ENCODE data around the gene SPC25.
"Not testable (repeated sequence)": the region's sequence is repeated elsewhere in the genome, so short reads cannot be mapped to it uniquely, and the experiment has no call there.

SPC25 gene

GRCh38 chr2:168901003-168901402 lies 10.8 kb upstream of the SPC25 start, which contains the start of gene G6PC2:
Gene G6PC2, plus strand, starts transcription at chr2:168901291. Its CDS starts 41 bp downstream, at chr2:168901332.
- peak in 1 of 2 experiments; percentile 20 for DNase-seq

- DNase-seq, result no peak
Observed at GRCh38 chr2:168897449-168897848, 7.2 kb upstream of the SPC25 start.

- no peak for DNase-seq
Observed at GRCh38 chr2:168896783-168897182, 6.6 kb upstream of the SPC25 start.

GRCh38 chr2:168895771-168896170 lies 5.5 kb upstream of the SPC25 start:
- peak; percentile 67 to 74 for DNase-seq

GRCh38 chr2:168894720-168895119 lies 4.5 kb upstream of the SPC25 start:
- DNase-seq, result peak in 1 of 2 experiments; percentile 11

GRCh38 chr2:168894101-168894500 lies 3.9 kb upstream of the SPC25 start:
- no peak for DNase-seq

GRCh38 chr2:168892327-168892726 lies 2.1 kb upstream of the SPC25 start:
- DNase-seq, result no peak

GRCh38 chr2:168889635-168890005 lies 610 bp downstream of the SPC25 start:
- DNase-seq, result no peak

GRCh38 chr2:168884975-168885374 lies 5.3 kb downstream of the SPC25 start:
- DNase-seq, result no peak

GRCh38 chr2:168882163-168882562 lies 8.1 kb downstream of the SPC25 start:
- DNase-seq, result not testable (repeated sequence)

- DNase-seq, result peak; percentile 16 to 45
Observed at GRCh38 chr2:168874368-168875054, 15.7 kb downstream of the SPC25 start.

- DNase-seq, result not testable (repeated sequence)
Observed at GRCh38 chr2:168870824-168871223, 19.4 kb downstream of the SPC25 start.

GRCh38 chr2:168870369-168870768 lies 19.9 kb downstream of the SPC25 start:
- not testable (repeated sequence) for DNase-seq

GRCh38 chr2:168867164-168867563 lies 23.1 kb downstream of the SPC25 start:
- not testable (repeated sequence) for DNase-seq

GRCh38 chr2:168858146-168858545 lies 32.1 kb downstream of the SPC25 start:
- no peak for DNase-seq

- DNase-seq, result no peak
Observed at GRCh38 chr2:168855601-168856000, 34.6 kb downstream of the SPC25 start.

GRCh38 chr2:168854651-168855050 lies 35.6 kb downstream of the SPC25 start:
- DNase-seq, result no peak

- no peak for DNase-seq
Observed at GRCh38 chr2:168853471-168853870, 36.8 kb downstream of the SPC25 start.

- DNase-seq, result no peak
Observed at GRCh38 chr2:168852481-168852880, 37.7 kb downstream of the SPC25 start.

- DNase-seq, result peak; percentile 62 to 85
Observed at GRCh38 chr2:168851674-168852320, 38.4 kb downstream of the SPC25 start.

- no peak for DNase-seq
Observed at GRCh38 chr2:168850846-168851245, 39.4 kb downstream of the SPC25 start.

- DNase-seq, result peak; percentile 42 to 83
Observed at GRCh38 chr2:168849610-168850009, 40.6 kb downstream of the SPC25 start.

GRCh38 chr2:168848225-168848624 lies 42.0 kb downstream of the SPC25 start:
- peak in 1 of 2 experiments; percentile 63 for DNase-seq

GRCh38 chr2:168843253-168843652 lies 47.0 kb downstream of the SPC25 start:
- no peak for DNase-seq
